Measurements from ENCODE around the gene MMP23B. TPM values are rescaled to one million over a fixed set of nuclear protein-coding genes. Genes with fewer than 3 reads are reported as not detected.

Gene MMP23B
- total RNA-seq, 1 donor from 2014 or later = 60.2 TPM

GRCh38 chr1:1601564-1602303 lies 30.2 kb upstream of the MMP23B start:
- no peak for DNase-seq (ENCODE audit: low spot score)
- intact Hi-C loops (cut with DNase I) = no loop called here

DNA sequence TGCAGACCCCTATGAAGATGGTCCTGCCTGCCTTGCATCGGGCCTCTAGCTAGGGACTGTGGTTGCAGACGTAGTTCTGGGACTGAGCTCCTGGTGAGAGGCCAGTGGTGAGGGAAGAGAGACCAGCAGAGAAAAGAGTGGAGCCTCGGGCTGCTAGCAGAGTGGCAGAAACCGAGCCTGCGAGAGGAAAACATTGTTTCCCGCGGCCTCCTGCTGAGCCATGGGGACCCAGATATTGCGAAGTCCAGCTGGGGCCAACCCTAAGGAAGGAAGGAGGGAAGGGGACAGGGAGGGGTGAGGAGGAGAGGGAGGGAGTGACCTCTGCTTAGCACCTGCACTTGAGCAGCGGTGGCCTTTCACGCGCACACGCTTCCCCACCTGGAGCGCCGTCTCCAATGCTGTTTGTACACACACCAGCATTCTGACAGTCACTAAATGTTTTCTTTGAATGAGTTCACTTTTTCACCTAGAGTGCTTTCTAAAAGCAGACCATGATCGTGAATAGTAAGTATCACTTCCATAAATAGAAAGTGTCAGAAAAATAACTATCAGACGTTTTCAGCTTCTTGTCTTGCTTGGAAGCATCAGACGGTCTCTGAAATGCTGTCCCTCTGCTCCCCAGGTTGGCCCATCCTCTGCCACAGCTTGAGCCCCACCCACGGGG lies 29.5 kb upstream of the MMP23B start:
- intact Hi-C loops (cut with DNase I) = no loop called here

DNA sequence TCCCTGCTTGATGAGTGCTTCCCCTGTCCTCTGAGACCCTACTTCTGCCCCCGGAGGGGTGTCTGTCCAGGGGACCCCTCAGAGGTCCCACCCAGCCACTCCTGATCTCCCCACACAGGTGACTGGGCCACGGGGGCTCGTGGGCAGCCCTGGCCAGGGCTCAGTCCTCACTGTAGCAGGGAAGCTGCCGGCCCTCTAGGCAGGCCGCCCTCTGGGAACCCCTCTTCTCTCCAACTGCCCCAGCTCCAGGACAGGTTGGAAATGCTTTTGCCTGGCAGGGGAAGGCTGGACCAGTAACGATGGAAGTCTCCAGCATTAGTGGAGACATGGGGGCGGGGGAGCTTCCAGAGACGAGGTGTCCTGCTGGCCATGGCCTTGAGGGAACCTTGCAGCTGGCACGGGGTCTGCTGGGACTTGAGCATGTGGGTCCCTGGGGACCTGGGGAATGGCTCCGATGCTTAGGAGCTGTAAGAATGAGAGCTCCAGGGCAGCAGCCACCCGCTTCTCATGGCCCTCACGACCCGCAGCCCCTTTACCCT lies 28.9 kb upstream of the MMP23B start:
- intact Hi-C loops (cut with DNase I) = no loop called here
- DNase-seq (ENCODE audit: low spot score) = no peak

More for the DNA sequence above, 29.5 kb upstream of the MMP23B start:
- no peak for DNase-seq (ENCODE audit: low spot score)

GRCh38 chr1:1603671-1604373 lies 28.2 kb upstream of the MMP23B start:
- no peak for DNase-seq (ENCODE audit: low spot score)
- intact Hi-C loops (cut with DNase I) = no loop called here

DNA sequence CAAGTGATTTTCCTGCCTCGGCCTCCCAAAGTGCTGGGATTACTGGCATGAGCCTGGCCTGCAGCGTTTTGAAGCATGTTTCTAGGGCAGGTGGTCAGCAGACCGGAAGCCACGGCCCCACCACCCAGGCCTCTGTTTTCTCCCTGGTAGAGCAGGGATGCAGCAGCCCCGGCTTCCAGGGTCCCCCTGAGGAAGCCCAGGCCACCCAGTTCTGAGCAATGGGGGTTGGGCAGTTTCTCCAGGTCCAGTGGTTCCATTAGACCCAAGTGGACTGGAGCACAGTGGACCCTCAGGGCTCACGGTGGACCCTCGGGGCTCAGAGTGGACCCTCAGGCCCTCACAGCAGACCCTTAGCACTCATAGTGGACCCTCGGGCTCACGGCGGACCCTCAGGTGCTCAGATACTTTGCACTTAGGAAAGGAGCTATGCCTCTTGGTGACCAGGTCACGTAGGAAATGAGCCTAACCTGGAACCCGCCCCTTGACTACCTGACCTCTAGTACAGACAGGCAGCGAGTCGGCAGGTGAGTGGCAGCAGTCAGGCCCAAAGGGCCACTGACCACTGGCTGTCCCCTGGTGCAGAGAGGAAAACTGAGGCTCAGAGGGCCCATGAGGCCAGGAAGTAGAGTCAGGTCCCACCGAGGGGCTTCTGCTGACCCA lies 27.5 kb upstream of the MMP23B start:
- intact Hi-C loops (cut with DNase I) = no loop called here
- no peak for DNase-seq (ENCODE audit: low spot score)

- DNase-seq (ENCODE audit: low spot score) = no peak
- intact Hi-C loops (cut with DNase I) = no loop called here
Observed at GRCh38 chr1:1605034-1605591, 26.9 kb upstream of the MMP23B start.

- no peak for DNase-seq (ENCODE audit: low spot score)
- intact Hi-C loops (cut with DNase I) = no loop called here
Observed at GRCh38 chr1:1605724-1606123, 26.2 kb upstream of the MMP23B start.

DNA sequence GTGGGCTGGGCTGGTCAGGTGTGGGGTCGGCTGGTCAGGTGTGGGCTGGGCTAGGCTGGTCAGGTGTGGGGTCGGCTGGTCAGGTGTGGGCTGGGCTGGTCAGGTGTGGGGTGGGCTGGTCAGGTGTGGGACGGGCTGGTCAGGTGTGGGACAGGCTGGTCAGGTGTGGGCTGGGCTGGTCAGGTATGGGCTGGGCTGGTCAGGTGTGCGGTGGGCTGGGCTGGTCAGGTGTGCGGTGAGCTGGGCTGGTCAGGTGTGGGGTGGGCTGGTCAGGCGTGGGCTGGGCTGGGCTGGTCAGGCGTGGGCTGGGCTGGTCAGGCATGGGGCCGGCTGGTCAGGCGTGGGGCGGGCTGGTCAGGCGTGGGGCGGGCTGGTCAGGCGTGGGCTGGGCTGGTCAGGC lies 25.7 kb upstream of the MMP23B start:
- no peak for DNase-seq (ENCODE audit: low spot score)

GRCh38 chr1:1609822-1610485 lies 22.0 kb upstream of the MMP23B start:
- DNase-seq (ENCODE audit: low spot score) = no peak
- intact Hi-C loops (cut with DNase I) = no loop called here

More for the DNA sequence above, 25.7 kb upstream of the MMP23B start:
- intact Hi-C loops (cut with DNase I) = no loop called here

DNA sequence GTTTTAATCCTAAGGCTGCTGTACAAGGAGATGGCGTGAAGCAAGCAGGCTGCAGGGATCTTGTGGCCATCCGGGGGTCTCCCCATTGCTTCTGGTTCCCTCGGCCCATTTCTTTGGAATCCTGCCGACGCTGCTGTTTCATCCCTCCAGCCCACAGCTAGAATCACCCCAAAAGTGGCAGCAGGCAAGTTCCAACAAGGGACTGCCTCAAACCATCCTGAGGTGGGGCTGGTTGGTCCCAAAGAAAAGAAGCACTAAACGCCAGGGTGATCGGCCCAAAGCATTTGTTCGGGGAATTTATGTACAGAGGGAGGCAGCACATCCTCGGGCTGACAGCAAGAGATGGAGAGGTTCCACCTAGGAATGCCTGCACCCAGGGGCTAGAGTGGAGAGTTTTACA lies 21.2 kb upstream of the MMP23B start:
- no peak for DNase-seq (ENCODE audit: low spot score)
- intact Hi-C loops (cut with DNase I) = no loop called here

DNA sequence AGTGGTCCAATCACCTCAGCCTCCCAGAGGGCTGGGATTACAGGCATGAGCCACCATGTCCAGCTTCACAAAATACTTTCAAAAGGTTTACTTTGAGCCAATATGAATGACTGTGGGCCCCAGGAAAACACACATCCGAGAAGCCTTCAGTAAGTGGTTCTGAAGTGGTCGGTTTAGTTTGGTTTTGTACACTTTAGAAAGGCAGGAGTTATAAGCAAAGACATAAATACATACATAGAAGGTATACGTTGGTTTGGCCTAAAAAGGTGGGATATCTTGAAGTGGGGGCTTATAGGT lies 19.9 kb upstream of the MMP23B start:
- intact Hi-C loops (cut with DNase I) = no loop called here
- no peak for DNase-seq (ENCODE audit: low spot score)

DNA sequence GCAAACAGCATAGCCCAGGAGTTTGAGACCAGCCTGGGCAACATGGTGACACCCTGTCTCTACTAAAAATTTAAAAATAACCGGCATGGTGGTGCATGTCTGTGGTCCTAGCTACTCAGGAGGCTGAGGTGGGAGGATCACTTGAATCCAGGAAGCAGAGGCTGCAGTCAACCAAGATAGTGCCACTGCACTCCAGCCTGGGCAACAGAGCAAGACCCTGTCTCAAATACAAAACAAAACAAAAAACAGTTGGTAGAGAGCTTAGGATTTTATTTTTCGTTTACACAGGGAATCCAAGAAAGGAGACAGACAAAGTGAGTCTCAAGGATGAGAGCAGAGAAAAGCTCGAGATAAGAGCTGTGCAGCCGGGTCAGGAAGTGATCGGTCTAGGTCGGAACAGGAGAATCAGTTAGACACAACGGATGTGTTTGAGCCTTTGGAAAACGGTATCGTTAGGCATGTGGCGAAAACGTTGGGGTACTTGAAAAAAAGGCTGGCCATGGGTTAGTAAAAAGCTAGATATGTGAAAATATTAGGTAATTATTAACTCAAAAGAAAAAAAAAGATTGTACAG lies 18.4 kb upstream of the MMP23B start:
- DNase-seq (ENCODE audit: low spot score) = no peak

DNA sequence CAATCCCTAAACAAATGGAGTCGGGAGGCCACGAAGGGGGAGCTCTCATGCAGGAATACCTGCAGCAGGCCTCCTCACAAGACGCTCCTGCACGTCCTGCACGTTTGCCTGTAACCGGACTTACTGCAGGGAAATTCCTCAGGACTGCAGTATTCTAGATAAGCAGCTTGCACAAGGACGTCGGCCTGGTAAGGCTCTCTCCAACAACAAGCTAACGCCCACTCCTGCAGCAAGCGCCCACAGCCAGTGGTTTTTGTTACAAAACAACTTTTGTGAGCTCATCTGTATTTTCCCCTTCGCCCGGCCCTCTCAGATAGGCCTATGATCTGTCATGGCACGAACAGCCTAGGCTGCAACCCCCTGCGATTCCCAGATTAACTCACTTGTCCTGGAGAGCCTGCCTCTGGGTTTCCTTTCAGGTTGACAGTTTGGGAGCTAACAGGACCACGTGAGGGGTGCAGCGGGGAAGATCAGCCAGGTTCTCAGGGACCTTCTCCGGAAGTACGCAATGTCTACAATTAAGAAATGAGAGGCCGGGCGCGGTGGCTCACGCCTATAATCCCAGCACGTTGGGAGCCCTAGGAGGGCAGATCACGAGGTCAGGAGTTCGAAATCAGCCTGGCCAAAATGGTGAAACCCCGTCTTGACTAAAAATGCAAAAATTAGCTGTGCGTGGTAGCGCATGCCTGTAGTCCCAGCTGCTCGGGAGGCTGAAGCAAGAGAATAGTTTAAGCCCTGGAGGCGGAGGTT lies 17.6 kb upstream of the MMP23B start:
- intact Hi-C loops (cut with DNase I) = loop anchor here (2.0 kb wide), 1 partner anchor 40 kb away; the partner anchor contains the start of gene SSU72
- DNase-seq (ENCODE audit: low spot score) = no peak

More for the DNA sequence above, 18.4 kb upstream of the MMP23B start:
- intact Hi-C loops (cut with DNase I) = loop anchor here (2.0 kb wide), 1 partner anchor 39 kb away; the partner anchor contains the start of gene SSU72

DNA sequence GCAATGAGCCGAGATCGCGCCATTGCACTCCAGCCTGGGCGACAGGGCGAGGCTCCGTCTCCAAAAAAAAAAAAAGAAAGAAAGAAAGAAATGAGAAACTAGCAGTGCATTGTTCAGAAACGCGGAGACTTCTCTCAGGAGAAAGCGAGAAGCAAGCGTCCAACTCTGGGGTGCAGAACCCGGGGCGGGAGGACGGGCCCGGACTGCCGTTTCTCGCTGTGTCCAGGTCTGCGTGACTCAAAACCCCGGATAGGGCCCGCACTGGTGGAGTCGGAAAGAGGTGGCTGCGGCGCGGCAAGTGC lies 17.1 kb upstream of the MMP23B start:
- intact Hi-C loops (cut with DNase I) = loop anchor here (2.0 kb wide), 1 partner anchor 40 kb away; the partner anchor contains the start of gene SSU72
- no peak for DNase-seq (ENCODE audit: low spot score)

DNA sequence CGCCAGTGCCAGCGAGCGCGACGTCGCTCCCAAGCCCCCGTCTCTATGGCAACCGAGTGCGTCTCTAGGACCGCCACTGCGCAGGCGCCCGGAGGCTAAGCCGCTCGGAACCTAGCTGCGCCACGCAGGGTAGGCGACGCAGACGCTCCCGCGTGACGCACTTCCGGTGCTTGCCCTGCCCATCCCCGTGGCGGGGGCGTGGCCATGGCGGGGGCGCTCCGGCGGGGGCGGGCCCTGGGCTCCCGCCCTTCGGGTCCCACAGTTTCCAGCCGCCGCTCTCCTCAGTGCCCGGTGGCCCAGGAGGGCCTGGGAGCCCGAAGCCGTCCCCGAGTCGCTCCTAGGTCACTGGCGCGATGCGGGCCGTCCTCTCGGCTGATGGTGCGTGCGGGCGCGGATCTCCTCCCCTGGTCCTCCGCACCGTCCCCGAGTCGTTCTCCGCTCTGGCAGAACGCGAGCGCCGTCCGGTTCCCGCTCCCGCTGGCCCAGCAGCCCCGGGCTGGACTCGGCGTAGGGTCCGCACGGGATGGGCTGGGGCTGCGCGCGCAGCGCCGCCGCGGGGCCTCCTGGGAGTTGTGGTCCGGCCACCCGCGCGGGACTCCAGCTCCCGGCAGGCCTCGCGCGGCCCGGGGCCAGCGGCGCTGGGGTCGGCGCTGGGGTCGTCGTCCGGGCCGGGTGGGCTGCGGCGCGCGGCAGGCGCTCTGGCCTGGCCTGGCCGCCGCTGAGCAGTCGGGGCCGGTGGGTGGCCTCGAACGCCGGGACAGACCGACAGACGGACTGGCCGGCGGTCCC lies 16.5 kb upstream of the MMP23B start, which contains the start of gene MIB2:
Gene MIB2 (plus strand): TSS at position 245 of the 789 bp plus-strand sequence. CDS start 7,953 bp downstream, outside the sequence.
- DNase-seq (ENCODE audit: low spot score) = peak; percentile 98
- intact Hi-C loops (cut with DNase I) = loop anchor here (2.0 kb wide), 1 partner anchor 41 kb away; the partner anchor contains the start of gene SSU72

DNA sequence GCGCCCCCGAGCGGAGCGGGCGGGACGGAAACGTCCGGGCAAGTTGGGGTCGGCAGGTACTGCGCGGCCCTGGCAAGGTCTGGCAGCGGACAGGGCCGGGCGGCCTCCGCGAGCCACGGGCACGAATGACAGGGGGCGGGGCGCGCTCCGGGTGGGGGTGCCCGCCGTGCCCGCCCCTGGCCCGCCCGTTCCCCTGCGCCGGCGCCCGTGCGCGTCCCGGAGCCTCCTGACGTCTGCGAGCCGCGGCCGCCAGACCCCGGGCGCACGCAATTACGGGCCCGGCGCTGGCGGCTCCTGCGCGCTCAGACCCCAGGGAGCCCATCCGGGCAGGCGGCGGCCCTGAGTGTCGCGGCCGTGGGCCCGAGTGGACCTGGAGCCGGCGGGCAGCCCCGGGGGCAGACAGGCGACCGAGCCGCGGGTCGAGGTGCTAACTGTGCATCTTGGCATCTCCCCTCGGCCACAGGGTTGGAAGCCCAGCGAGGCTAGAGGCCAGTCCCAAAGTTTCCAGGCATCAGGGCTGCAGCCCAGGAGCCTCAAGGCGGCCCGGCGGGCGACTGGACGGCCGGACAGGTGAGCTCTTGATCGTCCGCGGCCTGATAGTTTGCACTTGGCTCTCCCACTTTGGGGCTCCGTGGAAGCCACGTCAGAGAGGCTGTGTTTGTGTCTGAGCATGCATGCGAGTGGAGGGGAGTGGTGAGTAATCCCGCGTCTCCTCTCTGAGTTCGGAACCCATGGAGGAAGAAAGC lies 15.8 kb upstream of the MMP23B start:
- intact Hi-C loops (cut with DNase I) = no loop called here
- DNase-seq (ENCODE audit: low spot score) = no peak

- intact Hi-C loops (cut with DNase I) = no loop called here
Observed at GRCh38 chr1:1616838-1617237, 15.1 kb upstream of the MMP23B start.

More at GRCh38 chr1:1616838-1617237, 15.1 kb upstream of the MMP23B start:
- DNase-seq (ENCODE audit: low spot score) = no peak
